GM12873 (cell line): ENCODE results near the gene PTPRO.

Experiments used
- CTCF ChIP-seq: IDR thresholded peaks from 2 replicates; pipeline ENCODE4 v1.5.1; 2012; ENCODE audit warnings: low read depth, mild to moderate bottlenecking, moderate library complexity, low read length, control low read depth; ENCODE audit not compliant: insufficient read depth; ENCODE audit errors: missing control alignments

Gene PTPRO

GRCh38 chr12:15547691-15548090 is 225.4 kb downstream of the PTPRO start:
- TF ChIP-seq CTCF: no peak

- no peak for TF ChIP-seq CTCF
Observed at GRCh38 chr12:15550793-15551192, 228.5 kb downstream of the PTPRO start.

- TF ChIP-seq CTCF: no peak
Observed at GRCh38 chr12:15555446-15555845, 233.1 kb downstream of the PTPRO start.

- no peak for TF ChIP-seq CTCF
Observed at GRCh38 chr12:15556411-15557102, 234.2 kb downstream of the PTPRO start.

- no peak for TF ChIP-seq CTCF
Observed at GRCh38 chr12:15558915-15559528, 236.7 kb downstream of the PTPRO start.

GRCh38 chr12:15561396-15561795 is 239.1 kb downstream of the PTPRO start:
- TF ChIP-seq CTCF: no peak

- no peak for TF ChIP-seq CTCF
Observed at GRCh38 chr12:15562263-15562662, 240.0 kb downstream of the PTPRO start.
